DOHH2 (cell line): ENCODE results near the gene CDHR3.

ENCODE experiments used
- H3F3A ChIP-seq: fragments of 200-600 bp; sonication (generic), shearing (Covaris generic); 2 replicates; pipeline ENCODE4 v1.6.0; 2016; ENCODE audit warnings: antibody characterized with exemption, mild to moderate bottlenecking; ENCODE audit not compliant: control insufficient read depth, insufficient read depth
- H3K27ac ChIP-seq: fragments of 200-600 bp; sonication (generic); 2 replicates; pipeline ENCODE4 v1.5.1; 2014; ENCODE audit warnings: low read depth, mild to moderate bottlenecking, low read length, moderate library complexity
- H3K27me3 ChIP-seq: fragments of 200-600 bp; sonication (generic); 2 replicates; pipeline ENCODE4 v1.6.1; 2014; ENCODE audit warnings: mild to moderate bottlenecking, low read length, mixed read lengths; ENCODE audit not compliant: control insufficient read depth
- H3K36me3 ChIP-seq: fragments of 200-600 bp; sonication (generic); 2 replicates; pipeline ENCODE4 v1.6.1; 2014; ENCODE audit warnings: mild to moderate bottlenecking, low read length, moderate library complexity, mixed read lengths; ENCODE audit not compliant: control insufficient read depth
- H3K4me1 ChIP-seq: fragments of 200-600 bp; sonication (generic); 2 replicates; pipeline ENCODE4 v1.6.1; 2014; ENCODE audit warnings: mild to moderate bottlenecking, low read length, mixed read lengths; ENCODE audit not compliant: control insufficient read depth
- H3K4me2 ChIP-seq: fragments of 200-600 bp; sonication (generic); 2 replicates; pipeline ENCODE4 v1.6.0; 2014; ENCODE audit warnings: mild to moderate bottlenecking, low read length, moderate library complexity
- H3K4me3 ChIP-seq: fragments of 200-600 bp; sonication (generic); 2 replicates; pipeline ENCODE4 v1.5.1; 2014; ENCODE audit warnings: mild to moderate bottlenecking, low read length, mixed read lengths
- H3K79me2 ChIP-seq: fragments of 200-600 bp; sonication (generic); 2 replicates; pipeline ENCODE4 v1.6.1; 2014; ENCODE audit warnings: mild to moderate bottlenecking, low read length, mixed read lengths; ENCODE audit not compliant: control insufficient read depth
- H3K9me2 ChIP-seq: fragments of 200-600 bp; sonication (generic); replicated peaks from 2 replicates; pipeline ENCODE4 v1.6.1; 2014; ENCODE audit warnings: mild to moderate bottlenecking, low read length, mixed read lengths; ENCODE audit not compliant: control insufficient read depth
- H3K9me3 ChIP-seq: fragments of 200-600 bp; sonication (generic); 2 replicates; pipeline ENCODE4 v1.6.1; 2014; ENCODE audit warnings: antibody characterized with exemption, low read length, mixed read lengths; ENCODE audit not compliant: control insufficient read depth, insufficient read depth
- H4K20me1 ChIP-seq: fragments of 200-600 bp; sonication (generic); 2 replicates; pipeline ENCODE4 v1.6.0; 2014; ENCODE audit warnings: low read depth, mild to moderate bottlenecking, antibody characterized with exemption, low read length, moderate library complexity; ENCODE audit not compliant: control insufficient read depth, insufficient read depth
- EZH2phosphoT487 ChIP-seq: fragments of 200-600 bp; sonication (generic); IDR thresholded peaks from 2 replicates; pipeline ENCODE4 v1.6.1; 2017; ENCODE audit warnings: borderline replicate concordance, mild to moderate bottlenecking, antibody characterized with exemption, low read length, moderate library complexity, mixed read lengths
- TF ChIP-seq, protein P1 (sequence below): fragments of 200-600 bp; sonication (generic); IDR thresholded peaks from one replicate; pipeline ENCODE4 v1.5.1; 2014; ENCODE audit warnings: antibody characterized with exemption, mild to moderate bottlenecking, low read depth, low read length; ENCODE audit not compliant: poor library complexity, severe bottlenecking

CDHR3 gene

DNA sequence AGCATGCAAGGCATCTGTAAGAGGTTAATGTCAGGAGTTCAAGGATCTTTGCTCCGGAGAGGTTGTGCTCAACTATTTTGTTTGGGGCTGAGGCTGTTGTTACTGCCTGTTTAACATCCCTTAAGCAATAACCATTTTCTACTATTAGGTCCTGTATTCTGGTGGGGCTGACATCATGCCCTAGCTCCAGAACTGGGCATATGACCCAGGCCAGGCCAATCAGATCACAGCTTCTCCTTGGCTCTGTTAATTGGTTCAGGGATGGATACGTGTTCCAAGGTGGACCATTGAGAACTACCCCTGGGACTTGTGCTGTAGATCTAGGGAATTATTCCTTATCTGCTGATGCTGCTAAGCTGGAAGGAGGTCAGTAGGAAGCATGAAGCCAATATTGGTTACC is 82.1 kb downstream of the CDHR3 start:
- Histone ChIP-seq H3K27me3 (no peaks in the 10 kb centered on the region), H3F3A (peaks cover 8% of the 10 kb centered on the region), H3K4me3 (no peak overlapping the region), H4K20me1 (no peaks in the 10 kb centered on the region), H3K9me2 (no peaks in the 10 kb centered on the region), H3K27ac (no peak overlapping the region), H3K4me1 (peaks cover 52% of the 10 kb centered on the region), H3K36me3 (no peaks in the 10 kb centered on the region), H3K9me3 (no peaks in the 10 kb centered on the region), H3K79me2 (no peaks in the 10 kb centered on the region), H3K4me2 (no peak overlapping the region)
- TF ChIP-seq EZH2phosphoT487: no peak
- TF ChIP-seq, protein P1, sequence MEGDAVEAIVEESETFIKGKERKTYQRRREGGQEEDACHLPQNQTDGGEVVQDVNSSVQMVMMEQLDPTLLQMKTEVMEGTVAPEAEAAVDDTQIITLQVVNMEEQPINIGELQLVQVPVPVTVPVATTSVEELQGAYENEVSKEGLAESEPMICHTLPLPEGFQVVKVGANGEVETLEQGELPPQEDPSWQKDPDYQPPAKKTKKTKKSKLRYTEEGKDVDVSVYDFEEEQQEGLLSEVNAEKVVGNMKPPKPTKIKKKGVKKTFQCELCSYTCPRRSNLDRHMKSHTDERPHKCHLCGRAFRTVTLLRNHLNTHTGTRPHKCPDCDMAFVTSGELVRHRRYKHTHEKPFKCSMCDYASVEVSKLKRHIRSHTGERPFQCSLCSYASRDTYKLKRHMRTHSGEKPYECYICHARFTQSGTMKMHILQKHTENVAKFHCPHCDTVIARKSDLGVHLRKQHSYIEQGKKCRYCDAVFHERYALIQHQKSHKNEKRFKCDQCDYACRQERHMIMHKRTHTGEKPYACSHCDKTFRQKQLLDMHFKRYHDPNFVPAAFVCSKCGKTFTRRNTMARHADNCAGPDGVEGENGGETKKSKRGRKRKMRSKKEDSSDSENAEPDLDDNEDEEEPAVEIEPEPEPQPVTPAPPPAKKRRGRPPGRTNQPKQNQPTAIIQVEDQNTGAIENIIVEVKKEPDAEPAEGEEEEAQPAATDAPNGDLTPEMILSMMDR: no peak

DNA sequence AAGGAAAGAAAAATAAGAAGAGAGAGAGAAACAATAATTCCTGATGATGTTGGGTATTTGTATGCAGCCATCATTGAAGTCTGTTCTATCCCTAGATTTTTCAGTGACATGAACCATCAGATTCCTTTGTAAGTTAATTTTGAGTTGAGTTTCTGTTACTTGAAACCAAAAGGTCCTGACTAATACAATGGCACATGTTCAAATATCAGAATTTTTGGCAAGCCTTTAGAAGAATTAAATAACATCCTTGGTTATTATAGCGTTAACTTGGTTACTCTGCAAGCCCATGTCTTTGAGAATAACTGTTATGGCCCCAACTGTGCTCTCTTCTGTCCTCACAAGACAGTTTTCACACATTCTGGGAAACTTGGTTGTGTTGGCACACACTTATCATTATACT is 82.5 kb downstream of the CDHR3 start:
- no peak overlapping the region for H3K4me2 ChIP-seq
- H3K36me3 ChIP-seq: no peaks in the 10 kb centered on the region
- no peak overlapping the region for H3K4me3 ChIP-seq
- no peaks in the 10 kb centered on the region for H3K27me3 ChIP-seq
- no peaks in the 10 kb centered on the region for H3K9me3 ChIP-seq
- no peaks in the 10 kb centered on the region for H3K9me2 ChIP-seq
- TF ChIP-seq, protein P1: no peak
- TF ChIP-seq EZH2phosphoT487: no peak
- no peaks in the 10 kb centered on the region for H4K20me1 ChIP-seq
- no peaks in the 10 kb centered on the region for H3K79me2 ChIP-seq
- no peak overlapping the region for H3K27ac ChIP-seq
- peaks cover 56% of the 10 kb centered on the region for H3K4me1 ChIP-seq
- H3F3A ChIP-seq: peaks cover 8% of the 10 kb centered on the region

DNA sequence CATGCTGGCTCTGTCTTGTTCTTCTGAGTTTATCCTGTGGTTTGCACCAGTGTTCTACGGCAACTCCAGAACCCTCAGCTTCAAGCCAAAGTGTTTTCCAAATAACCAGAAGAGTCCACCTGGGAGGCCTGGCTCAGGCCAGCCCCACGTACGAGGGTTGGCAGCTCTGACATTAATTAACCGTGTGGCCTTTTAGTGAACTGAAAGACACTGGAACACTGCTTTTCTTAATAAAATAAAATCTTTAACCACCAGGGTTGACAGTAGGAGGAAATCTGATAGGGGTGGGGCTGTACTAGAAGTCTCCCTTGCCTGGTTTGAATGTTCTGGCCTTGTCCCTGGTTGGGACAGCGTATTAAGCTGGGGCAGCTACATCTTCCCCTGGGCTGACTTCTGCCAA is 84.1 kb downstream of the CDHR3 start:
- H3K4me2 ChIP-seq: no peak overlapping the region
- no peak for TF ChIP-seq EZH2phosphoT487
- TF ChIP-seq, protein P1: no peak
- no peaks in the 10 kb centered on the region for H3K79me2 ChIP-seq
- H4K20me1 ChIP-seq: no peaks in the 10 kb centered on the region
- peaks cover 9% of the 10 kb centered on the region; the same call in 1 of the 2 replicates for H3K9me3 ChIP-seq
- H3F3A ChIP-seq: peaks cover 11% of the 10 kb centered on the region
- no peak overlapping the region for H3K27ac ChIP-seq
- H3K4me3 ChIP-seq: no peak overlapping the region
- peaks cover 63% of the 10 kb centered on the region for H3K4me1 ChIP-seq
- H3K36me3 ChIP-seq: peaks cover 3% of the 10 kb centered on the region; the same call in 1 of the 2 replicates
- no peaks in the 10 kb centered on the region for H3K9me2 ChIP-seq
- no peaks in the 10 kb centered on the region for H3K27me3 ChIP-seq
